K562 (cell line): ENCODE results near the gene FAM111B. TPM values are rescaled to one million over a fixed set of nuclear protein-coding genes. Genes with fewer than 3 reads are reported as not detected.

Experiments
- CCNT2 ChIP-seq: IDR thresholded peaks from 2 replicates; pipeline ENCODE4 v1.6.1; 2011; ENCODE audit warnings: borderline replicate concordance, low read depth, mild to moderate bottlenecking, moderate library complexity, mixed read lengths, low read length; ENCODE audit not compliant: insufficient read length; ENCODE audit errors: extremely low read depth
- DEAF1 ChIP-seq: fragments of 450-650 bp; formaldehyde crosslinking; IDR thresholded peaks from 2 replicates; pipeline ENCODE4 v1.4.0; 2020; ENCODE audit warnings: mild to moderate bottlenecking, moderate library complexity
- E2F1 ChIP-seq: sonication (generic); formaldehyde crosslinking; IDR thresholded peaks from 2 replicates; pipeline ENCODE4 v1.8.1; 2023; ENCODE audit warnings: mild to moderate bottlenecking, missing genetic modification reagents, moderate library complexity
- EP400 ChIP-seq: fragments of 450-650 bp; IDR thresholded peaks from 2 replicates; pipeline ENCODE4 v1.6.1; 2017; ENCODE audit warnings: antibody characterized with exemption, mild to moderate bottlenecking, moderate library complexity
- HDGF ChIP-seq: fragments of 450-650 bp; IDR thresholded peaks from 2 replicates; pipeline ENCODE4 v1.6.1; 2016
- KDM2B ChIP-seq: fragments of 250-450 bp; sonication (Bioruptor Pico); IDR thresholded peaks from 2 replicates; pipeline ENCODE4 v1.8.0; 2021; ENCODE audit warnings: mild to moderate bottlenecking, moderate library complexity
- MEIS2 ChIP-seq: fragments of 450-650 bp; IDR thresholded peaks from 2 replicates; pipeline ENCODE4 v1.6.1; 2014; ENCODE audit warnings: mild to moderate bottlenecking; ENCODE audit not compliant: partially characterized antibody
- MYBL2 ChIP-seq, 2 experiments: fragments of 450-650 bp in 1 of 2; sonication (generic) in 1 of 2; formaldehyde crosslinking in 1 of 2; IDR thresholded peaks; 2 replicates each; pipeline versions ENCODE4 v1.6.1 to v1.8.1; 2017 to 2022; ENCODE audit warnings: borderline replicate concordance in 1 of 2, inconsistent platforms in 1 of 2, low read depth in 1 of 2, mild to moderate bottlenecking in 1 of 2, missing genetic modification reagents in 1 of 2, moderate library complexity in 1 of 2
- NFE2 ChIP-seq: IDR thresholded peaks from 2 replicates; pipeline ENCODE4 v1.6.1; 2014; ENCODE audit warnings: antibody characterized with exemption, low read depth
- NR2C1 ChIP-seq, 2 experiments: fragments of 450-650 bp; IDR thresholded peaks; 2 replicates each; pipeline ENCODE4 v1.6.1; 2017; ENCODE audit warnings: mild to moderate bottlenecking in 2 of 2, antibody characterized with exemption in 1 of 2, inconsistent platforms in 1 of 2, missing compliant biosample characterization in 1 of 2, missing genetic modification characterization in 1 of 2
- PCBP2 ChIP-seq: fragments of 200-400 bp; formaldehyde crosslinking; IDR thresholded peaks from 2 replicates; pipeline ENCODE4 v1.6.1; 2018; ENCODE audit warnings: low read length, low read depth, mild to moderate bottlenecking, moderate library complexity; ENCODE audit not compliant: poor library complexity, severe bottlenecking
- PML ChIP-seq: IDR thresholded peaks from 2 replicates; pipeline ENCODE4 v1.6.1; 2012; ENCODE audit warnings: low read length, inconsistent platforms
- RBBP5 ChIP-seq: fragments of 200-600 bp; sonication (generic); IDR thresholded peaks from 2 replicates; pipeline ENCODE4 v1.6.1; 2012; ENCODE audit warnings: borderline replicate concordance, mild to moderate bottlenecking, low read length, control low read depth, inconsistent platforms; ENCODE audit not compliant: insufficient read depth, poor library complexity, severe bottlenecking
- RBM15 ChIP-seq: fragments of 200-400 bp; formaldehyde crosslinking; IDR thresholded peaks from 2 replicates; pipeline ENCODE4 v1.6.1; 2018; ENCODE audit warnings: mild to moderate bottlenecking, low read length, moderate library complexity; ENCODE audit not compliant: insufficient read depth
- RBM25 ChIP-seq: fragments of 200-400 bp; formaldehyde crosslinking; IDR thresholded peaks from 2 replicates; pipeline ENCODE4 v1.6.1; 2018; ENCODE audit warnings: low read length, low read depth, moderate library complexity; ENCODE audit not compliant: severe bottlenecking
- USF2 ChIP-seq: sonication (generic); formaldehyde crosslinking; IDR thresholded peaks from 2 replicates; pipeline ENCODE4 v1.5.0; 2020; ENCODE audit warnings: missing genetic modification reagents
- XRCC5 ChIP-seq: fragments of 200-400 bp; formaldehyde crosslinking; IDR thresholded peaks from 2 replicates; pipeline ENCODE4 v1.6.1; 2017; ENCODE audit warnings: low read depth, mild to moderate bottlenecking, low read length
- ZBTB12 ChIP-seq: fragments of 250-450 bp; sonication (Bioruptor Pico); IDR thresholded peaks from 2 replicates; pipeline ENCODE4 v1.4.0; 2020
- ZBTB33 ChIP-seq: sonication (generic); formaldehyde crosslinking; IDR thresholded peaks from 2 replicates; pipeline ENCODE4 v1.8.1; 2023; ENCODE audit warnings: mild to moderate bottlenecking, missing genetic modification reagents
- polyA plus RNA-seq, 8 experiments: library from polyadenylated mRNA; depleted of rRNA in 4 of 8; stranded (reverse) in 5 of 8; unstranded in 3 of 8; fragments of >200 nt; fragmentation: Nextera tagmentation in 2 of 8; fragmentation: Illumina TruSeq in 1 of 8; extraction: Ambion mirVana in 2 of 8; extraction: Trizol in 1 of 8; gene quantifications; 2 replicates each; pipeline versions ENCODE4 v1.2.1 to v1.2.3, GENCODE V29; 2011 to 2014; ENCODE audit warnings: inconsistent platforms in 1 of 8, missing spikeins in 1 of 8
- total RNA-seq, 7 experiments: library from RNA; depleted of rRNA in 6 of 7; stranded (reverse); fragments of >200 nt in 6 of 7; fragmentation: Illumina TruSeq in 2 of 7; extraction: Trizol in 2 of 7; gene quantifications; 2 replicates each; pipeline versions ENCODE4 v1.2.1 to v1.2.3, GENCODE V29; 2011 to 2021; ENCODE audit warnings: low replicate concordance in 1 of 7

The FAM111B gene
- total and polyA plus RNA-seq, 9 of the 15 experiments (the other 6 are each of a cell fraction or from before 2014, with no cell fraction given) = 0.01 to 0.33 (median 0.06) TPM; not detected in 5

- TF ChIP-seq ZBTB33 (CRISPR knock-in tag) (no peak), DEAF1 (CRISPR knock-in tag) (peak; percentile 84), PML (no peak), RBM15 (no peak), RBM25 (no peak), RBBP5 (no peak), NR2C1 (IDR thresholded peaks at IDR 0.05) (no peak), NR2C1 (tag; IDR thresholded peaks at IDR 0.05) (no peak), MYBL2 (IDR thresholded peaks at IDR 0.05; ENCODE audit: low read depth) (no peak), MYBL2 (CRISPR knock-in tag; IDR thresholded peaks at IDR 0.05; ENCODE audit: borderline replicate concordance) (no peak), KDM2B (CRISPR knock-in tag) (no peak), PCBP2 (no peak), MEIS2 (peak; percentile 74), E2F1 (CRISPR knock-in tag) (no peak), ZBTB12 (no peak), HDGF (peak; percentile 67; the same call in 1 of the 2 replicates), EP400 (peak; percentile 44; the same call in 1 of the 2 replicates), CCNT2 (no peak), NFE2 (no peak), XRCC5 (0 out of 2 replicates have a peak, but pooled peaks have one; percentile 62), USF2 (CRISPR knock-in tag) (no peak)
Observed at GRCh38 chr11:59171508-59172322, 64.7 kb downstream of the FAM111B start, which contains the start of gene DTX4 (continued).
